HTR-8/SVneo (cell line): Measurements from ENCODE around the gene PTPRM.

Experiments
- DNase-seq: peaks from one replicate; pipeline ENCODE4 v3.0.0; 2011; ENCODE audit warnings: low spot score, mixed read lengths; ENCODE audit not compliant: insufficient read length
- FAIRE-seq: peaks from 2 replicates; lab custom pipeline; 2011; peaks lifted over from hg19 to GRCh38; lab: Jason Lieb, UNC

Gene PTPRM

DNA sequence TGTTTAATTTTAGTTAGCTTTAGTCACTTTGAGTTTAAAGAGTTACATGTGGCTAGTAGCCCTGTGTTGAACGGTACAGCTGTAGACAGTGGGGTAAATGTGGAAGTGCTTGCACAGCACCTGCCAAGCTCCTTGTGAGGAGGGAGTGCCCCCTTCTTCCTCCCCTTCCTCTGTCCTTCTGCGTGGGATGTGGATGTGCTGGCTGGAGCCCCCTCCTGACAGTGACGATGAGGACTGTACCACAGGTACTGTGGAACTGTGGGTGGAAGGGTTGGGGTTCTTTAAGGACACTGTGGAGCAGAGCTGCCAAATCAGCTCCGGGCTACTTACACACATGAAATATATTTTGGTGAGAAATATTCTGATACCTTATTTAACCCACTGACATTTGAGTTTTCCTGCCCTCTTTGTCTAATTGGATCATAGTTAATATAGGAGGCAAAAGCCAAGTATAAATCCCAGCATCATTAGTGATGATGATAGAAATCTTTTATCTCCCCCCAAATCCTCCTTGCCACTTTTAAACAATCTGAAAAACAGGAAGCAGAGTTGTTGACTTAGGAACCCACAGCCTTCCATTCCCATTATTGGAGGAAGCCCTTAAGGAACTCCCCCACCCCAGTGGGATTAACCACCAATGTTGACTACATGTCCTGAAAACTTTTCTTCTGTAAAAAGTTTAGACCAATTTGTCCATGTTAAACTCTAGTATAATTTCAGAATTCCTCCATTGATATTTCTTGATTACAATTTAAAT lies 181.3 kb downstream of the PTPRM start:
- DNase-seq (no peak), FAIRE-seq (no peak)

DNA sequence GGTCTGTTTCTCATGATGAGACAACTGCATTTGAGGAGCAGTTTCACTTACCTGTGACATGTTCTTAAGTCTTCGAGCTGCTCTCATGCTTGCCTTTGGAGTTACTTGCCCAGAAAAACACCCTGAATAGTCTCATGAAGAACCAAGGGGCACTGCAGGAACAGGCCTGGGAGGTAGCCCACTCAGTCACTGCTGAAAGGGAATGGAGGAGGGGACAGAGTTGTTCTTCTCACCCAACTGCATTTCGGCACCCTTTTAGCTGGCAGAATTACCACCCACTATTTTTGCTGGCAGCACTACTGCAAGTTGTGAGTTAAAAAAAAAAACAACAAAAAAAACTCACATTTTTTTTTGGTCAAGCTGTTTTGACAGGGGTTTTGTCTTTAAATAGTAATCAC lies 181.9 kb downstream of the PTPRM start:
- FAIRE-seq = no peak
- DNase-seq = no peak

DNA sequence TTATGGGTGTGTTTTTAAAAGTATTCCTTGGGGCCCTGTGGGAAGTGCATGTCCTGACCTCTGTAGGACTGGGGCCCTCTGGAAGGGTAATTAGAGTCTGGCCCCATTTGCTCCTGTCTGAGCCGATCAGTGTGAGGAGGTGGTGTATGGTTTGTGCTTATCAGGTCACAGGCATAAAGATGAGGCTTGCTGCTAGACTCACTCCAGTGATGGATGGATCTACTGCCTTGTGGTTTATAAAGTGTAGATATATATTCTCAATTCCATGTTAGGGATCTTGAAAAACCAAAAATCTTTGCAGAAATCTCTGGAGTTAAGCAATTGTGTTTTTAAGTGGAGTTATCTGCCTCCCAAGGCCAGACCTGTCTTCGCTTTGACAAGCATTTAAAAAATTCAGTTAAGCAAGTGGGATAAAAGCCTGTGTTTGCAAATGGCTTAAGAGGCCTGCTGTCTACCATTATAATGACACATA lies 182.4 kb downstream of the PTPRM start:
- no peak for DNase-seq
- FAIRE-seq = no peak

DNA sequence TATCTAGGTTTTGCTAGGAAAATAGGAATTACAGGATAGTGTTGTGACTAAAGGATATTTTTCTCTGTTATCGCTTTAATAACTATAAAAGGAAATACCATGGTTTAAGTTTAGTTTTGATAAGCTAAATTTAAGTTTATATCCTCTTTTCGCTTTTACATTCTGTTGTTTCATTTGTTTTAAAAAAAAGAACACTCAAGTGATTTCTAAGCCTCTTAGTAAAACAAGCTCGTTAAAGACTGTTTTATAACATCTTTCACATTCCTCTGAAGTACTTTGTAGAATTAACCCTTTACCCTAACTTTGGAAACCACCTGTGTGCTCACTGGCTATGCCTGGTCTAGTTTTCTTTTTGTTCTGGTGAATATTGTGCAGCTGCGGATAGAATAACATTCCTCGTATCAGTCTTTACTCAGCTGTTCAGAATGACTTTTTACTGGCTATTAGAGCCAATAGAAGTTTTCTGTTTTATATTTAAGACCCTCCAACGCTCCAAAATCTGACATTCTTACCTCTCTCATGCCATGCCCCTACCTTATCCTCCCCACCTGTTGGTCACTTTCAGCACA lies 183.1 kb downstream of the PTPRM start:
- DNase-seq (no peak), FAIRE-seq (no peak)

DNA sequence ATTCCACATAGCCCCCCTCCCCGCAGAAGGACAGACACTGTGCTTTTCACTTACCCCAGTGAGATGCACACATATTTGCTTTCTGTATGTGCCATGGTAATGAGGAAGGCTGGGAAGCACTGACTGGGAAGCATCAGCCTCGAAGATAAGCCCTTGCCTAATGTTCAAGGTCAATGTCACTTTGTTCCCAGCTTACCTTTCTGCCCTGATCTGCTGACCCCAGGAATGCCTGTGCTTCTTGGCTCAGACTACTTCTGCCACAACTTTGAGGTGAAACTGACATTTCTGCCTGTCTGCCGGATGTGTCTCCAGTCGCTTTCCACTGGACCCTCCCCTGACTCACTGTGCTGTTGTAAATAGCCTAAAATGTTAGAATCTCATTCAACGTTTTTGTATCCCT lies 183.8 kb downstream of the PTPRM start:
- DNase-seq (no peak), FAIRE-seq (no peak)

DNA sequence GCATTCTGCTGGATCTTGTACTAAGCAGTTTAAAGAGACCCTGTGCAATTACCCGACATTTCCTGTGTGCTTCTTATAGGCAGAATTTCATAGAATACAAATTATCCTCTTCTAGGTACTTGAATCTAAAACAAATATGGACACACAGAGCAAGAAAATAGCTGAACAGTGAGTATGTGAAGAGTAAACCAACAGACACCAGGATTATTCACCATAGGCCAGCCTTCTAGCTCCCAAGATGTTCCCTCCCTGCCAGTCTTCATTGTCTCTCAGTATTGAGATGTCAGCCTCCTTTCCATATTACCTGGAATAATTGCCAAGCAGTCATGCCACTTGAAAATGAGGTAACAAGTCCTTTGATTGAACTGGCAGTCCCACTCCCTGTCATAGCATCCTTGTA lies 187.1 kb downstream of the PTPRM start:
- FAIRE-seq (no peak), DNase-seq (no peak)

DNA sequence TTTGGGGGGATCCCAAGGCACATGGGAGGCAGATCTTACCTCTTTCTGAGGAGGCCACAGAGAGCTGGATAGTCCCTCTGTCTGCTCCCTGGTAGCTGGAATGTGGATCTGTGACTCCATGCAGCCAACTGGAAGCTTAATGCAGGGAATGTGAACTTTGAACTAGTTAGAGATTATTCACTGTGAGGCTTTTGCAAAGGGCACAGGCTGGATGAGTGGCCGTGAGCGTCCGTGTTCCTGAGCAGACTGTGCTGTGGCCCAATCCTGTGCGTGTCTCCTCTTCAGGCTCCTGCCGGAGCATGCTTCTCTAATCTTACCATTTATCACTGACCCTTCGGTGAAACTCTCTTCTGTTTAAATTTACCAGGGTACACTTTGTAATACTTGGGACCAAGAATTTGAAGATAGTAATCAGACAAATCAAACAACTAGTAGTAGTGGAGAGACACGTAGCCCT lies 187.6 kb downstream of the PTPRM start:
- FAIRE-seq = no peak
- DNase-seq = no peak

DNA sequence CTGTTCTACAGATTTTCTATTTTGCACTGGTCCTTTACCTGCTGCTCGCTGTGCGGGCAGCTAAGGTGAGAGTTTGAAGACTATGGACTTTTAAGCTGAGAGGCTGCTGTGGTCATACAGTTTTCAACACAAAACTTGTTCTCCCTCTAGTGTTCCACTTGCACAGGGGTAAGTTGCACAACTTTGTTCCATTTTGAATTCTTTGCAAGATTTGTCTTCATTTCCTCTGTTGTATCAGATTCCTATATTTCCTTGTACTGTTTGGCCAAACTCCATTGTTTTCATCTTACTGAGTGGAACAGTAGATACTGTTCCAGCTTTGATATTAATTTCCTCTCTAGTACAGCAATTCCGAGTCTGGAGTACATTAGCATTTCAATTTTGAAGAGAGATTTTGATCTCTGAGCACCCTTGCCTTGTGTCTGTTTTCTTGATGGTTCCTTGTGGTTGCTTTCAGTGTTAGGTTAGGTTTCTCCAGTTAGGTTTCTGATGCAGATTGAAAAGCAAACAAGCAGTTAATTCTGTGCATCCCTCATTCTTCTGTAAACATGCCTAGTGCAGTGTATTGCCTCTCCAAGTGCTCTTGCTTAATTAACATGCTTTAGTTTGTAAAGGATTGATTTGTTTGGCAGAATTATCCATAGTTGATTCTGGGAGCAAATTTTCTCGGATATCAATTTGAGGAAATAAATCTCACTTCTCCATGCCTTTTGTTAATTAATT lies 188.8 kb downstream of the PTPRM start:
- DNase-seq (no peak), FAIRE-seq (no peak)

DNA sequence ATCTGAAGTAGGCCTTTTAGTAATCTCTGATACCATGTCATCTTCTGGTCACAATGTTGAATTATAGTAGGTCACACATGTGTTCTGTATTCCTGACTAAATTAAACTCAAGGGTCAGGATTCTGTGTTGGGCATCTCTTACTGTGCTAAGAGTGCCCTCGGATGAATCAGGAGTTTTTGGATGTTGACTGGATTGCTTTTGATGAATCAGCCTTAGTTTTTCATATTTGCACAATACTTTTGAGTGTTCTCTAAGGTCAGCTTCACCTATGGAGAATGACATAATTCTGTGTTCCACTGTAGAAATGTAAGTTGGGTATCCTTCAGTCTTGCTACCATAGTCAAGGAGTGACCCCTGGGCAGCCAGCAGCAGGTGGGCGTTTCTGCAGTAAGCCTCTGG lies 190.1 kb downstream of the PTPRM start:
- DNase-seq (no peak), FAIRE-seq (no peak)

DNA sequence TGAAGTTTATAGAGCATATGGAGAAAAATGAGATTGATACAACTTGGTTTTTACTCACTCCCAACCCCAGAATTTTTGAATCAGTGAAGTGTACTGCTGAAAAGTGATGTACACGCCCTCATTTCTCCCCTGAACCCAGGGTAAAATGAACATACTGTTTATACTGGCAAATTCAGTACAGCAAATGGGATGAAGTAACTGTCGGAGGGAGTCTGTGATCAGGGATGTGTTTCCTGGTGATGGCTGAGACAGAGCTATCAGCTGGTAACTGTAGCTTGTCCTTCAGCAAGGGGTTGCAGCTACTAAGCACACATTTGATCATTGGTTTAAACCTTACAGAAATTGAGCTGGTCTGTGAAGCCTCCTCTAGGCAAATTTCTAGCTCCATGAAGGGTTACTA lies 191.6 kb downstream of the PTPRM start:
- FAIRE-seq (no peak), DNase-seq (no peak)

DNA sequence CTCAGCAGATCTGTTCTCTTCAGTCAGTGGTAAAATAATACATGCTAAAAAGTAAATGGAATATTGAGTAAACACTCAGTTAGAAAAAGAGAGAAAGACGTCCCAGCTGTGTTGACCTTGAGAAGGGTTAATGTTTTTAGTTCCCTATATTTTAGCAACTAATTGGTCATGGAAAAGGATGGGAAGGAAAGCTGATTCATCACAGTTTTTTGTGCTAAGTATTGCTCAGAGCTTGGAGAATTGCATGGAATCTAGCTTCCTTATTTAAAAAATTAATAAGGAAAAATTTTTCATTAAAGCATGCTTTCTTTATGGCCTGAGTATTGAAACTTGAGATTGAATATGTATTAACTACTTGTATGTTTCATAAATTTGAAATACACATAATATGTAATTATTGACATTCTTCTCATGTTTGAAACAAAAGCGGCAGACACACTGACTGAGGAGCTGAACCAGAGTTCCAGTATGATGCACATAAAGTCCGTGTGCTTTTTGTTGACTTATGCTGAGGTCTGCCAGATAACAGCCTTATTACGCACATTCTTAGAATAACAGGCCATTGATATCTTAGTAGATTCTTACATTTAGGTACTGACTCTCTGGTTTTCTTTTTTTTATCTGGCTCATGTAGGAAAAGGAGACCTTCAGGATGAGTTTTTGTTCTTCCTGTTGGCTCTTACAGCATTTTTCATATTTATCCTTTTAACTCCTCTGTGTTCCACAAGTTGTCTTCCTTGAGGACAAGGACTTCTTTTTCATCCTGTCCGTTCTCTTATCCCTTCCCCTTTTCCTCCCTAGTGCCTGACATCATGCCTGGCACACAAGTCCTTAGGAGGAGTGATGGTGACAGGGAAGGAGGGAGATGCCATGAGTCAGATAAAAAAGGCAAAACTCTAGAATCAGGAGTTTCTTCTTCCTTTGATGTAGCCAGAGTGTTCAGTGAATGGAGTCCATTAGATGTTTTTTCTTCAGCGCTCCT lies 194.1 kb downstream of the PTPRM start:
- DNase-seq = no peak
- FAIRE-seq = no peak

DNA sequence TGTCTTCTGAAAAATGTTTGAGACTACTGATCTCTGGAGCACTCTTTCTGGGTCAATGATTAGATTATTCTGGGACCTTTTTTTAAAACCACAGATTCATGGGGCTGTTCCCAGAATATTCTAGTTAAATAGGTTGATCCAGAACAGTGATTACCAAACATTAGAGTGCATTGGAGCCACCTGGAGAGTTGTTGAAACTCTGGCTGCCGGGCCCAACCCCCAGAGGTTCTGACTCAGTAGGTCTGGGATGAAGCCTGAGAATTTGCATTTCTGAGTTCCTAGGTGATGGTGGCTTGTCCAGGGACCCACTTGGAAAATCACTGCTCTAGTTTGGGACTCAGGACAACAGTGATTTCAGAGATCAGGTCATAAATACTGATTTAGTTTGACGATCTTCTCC lies 197.3 kb downstream of the PTPRM start:
- FAIRE-seq = no peak
- DNase-seq = no peak

DNA sequence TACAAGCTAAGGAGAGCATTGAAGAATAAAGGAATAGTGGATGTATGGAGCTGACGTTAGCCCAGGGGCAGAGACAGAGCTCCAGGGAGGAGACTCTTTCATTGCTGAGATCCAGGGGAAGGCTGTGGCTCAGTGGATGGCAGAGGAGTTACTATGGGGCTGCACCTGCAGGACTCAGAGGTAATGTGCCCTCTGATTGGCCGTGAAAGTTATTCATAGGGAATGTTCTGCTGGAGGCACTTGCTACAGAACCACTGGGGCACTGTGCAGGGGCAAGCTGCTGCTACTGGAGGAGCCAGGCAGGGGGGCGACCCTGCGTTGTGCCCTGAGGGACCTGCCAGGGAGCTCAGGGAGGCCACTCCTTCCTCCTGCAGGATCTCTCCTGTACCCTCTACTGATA lies 199.2 kb downstream of the PTPRM start:
- no peak for DNase-seq
- FAIRE-seq = no peak

DNA sequence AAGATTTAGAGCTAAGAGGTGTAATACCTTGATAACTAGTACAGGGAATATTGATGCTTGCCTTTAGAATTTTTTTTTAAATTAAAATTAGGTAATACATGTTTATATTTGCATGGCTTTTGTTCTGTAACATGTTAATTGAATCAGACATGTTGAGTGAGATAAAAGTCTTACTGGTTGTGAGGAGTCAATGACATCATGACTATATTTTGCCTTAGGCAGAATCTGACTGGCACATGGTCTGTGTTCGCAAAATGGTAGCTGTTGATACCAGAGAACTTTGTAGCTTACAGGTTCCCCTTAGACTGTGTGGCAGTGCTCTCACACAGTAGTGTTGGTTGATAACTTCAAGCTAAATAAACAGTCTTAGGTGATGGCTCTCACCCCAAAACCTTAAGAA lies 199.7 kb downstream of the PTPRM start:
- FAIRE-seq (no peak), DNase-seq (no peak)

DNA sequence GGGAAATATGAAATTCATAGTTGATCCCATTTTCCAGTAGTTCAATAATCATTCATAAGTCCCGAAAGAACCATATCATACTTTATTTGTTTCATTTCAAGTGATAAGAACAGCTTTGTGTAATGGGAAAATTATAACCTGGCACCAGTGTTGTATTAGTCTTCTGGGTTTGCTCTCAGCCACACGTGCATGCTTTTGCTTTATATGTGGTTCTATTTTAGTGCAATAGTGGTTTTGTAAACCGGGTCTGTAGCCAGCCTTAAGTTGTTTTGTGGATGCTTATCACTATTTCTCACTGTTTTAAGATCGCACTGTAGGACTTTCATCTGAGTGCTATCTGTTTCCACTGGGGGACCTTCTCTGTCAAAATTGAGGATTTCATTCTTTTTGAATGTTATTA lies 203.8 kb downstream of the PTPRM start:
- no peak for FAIRE-seq
- no peak for DNase-seq

DNA sequence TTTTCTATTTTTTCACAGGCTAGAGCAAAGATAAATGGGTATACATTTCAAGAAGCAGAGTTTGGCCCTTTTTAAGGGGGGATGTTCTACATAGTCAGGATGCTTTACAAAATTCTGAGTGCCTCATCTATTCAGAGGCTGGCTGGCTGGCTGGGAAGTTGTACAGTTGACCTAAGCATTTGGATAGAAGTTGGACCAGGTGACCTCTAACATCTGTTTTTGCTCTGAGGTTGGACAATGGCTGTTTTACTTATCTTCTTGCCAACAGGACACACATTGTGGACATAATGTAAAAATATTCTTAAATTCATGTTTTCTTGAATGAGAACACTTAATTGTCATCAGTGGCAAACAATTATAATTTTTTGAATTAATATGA lies 205.4 kb downstream of the PTPRM start:
- no peak for FAIRE-seq
- DNase-seq = no peak

DNA sequence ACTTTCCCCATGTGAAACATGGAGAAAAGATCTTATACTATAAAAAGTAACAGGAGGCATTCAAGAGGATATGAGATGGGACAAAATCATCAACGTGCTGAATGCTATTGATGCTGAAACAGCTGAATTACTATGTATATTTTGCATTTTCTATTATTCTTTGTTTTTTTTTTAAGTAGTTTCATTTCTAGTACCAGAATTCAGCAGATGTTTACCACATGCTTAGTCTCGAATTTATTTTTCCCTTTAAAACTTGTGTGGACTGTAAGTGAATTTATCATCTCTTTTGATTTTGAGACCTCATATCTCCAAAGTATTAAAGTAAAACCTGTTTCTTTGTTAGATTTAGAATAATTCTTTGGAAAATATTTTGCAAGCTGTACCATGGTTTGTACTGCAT lies 205.8 kb downstream of the PTPRM start:
- DNase-seq (no peak), FAIRE-seq (no peak)

DNA sequence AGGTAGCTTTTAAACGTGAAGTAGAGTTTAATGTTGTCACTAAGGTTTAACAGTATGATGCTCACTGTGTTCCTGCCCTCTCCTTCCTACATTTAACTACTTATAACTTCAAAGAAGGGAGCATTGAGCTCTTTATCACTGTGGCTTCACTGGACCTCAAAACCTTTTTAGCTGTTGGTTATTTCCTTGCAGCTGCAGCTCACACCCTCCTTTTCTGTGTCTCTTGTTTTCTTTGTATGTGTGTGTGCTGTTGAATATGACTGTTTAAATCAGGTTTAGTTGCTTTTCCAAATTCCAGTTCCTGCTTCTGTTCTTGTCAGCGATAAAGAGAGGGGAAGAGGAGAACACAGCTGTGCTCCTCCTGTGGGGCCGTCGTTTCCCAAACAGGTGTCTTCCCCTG lies 208.0 kb downstream of the PTPRM start:
- no peak for DNase-seq
- no peak for FAIRE-seq

DNA sequence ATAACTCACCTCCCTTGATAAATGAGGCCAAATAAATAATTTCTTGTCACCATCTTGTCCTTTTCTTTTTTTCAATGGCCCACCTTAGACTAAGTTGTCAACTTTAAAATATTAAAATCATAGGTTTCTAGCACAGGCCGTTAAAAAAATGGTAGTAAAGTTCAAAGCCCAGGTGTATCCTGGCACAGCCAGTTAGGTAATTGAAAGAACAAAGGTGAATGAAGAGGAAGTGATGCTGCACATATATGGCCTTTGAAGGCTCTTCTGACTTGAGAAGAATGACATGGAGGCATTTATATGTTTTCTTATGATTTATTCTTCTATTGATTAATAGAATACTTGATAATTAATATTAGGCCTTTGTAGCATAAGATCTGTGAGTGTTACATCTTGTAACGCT lies 208.7 kb downstream of the PTPRM start:
- DNase-seq = no peak

DNA sequence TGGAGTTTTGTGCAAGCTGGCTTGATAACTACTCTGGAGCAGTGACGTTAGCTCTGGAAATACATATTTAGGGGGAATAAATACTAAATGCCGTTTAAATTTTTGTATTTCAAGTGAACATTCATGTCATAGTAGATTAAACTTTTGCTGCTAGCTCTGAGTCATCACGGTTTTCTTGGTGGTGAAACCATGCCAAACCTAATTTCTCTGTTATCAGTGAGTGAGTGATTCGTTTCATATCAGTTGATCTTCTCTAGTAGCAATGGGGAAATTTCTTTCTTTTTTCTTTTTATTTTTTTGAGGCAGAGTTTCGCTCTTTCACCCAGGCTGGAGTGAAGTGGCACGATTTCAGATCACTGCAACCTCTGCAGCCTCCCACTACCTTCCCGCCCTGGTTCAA lies 211.1 kb downstream of the PTPRM start:
- no peak for FAIRE-seq
- no peak for DNase-seq

More for the DNA sequence above, 208.7 kb downstream of the PTPRM start:
- no peak for FAIRE-seq
